NCI-H128 (cell line): ENCODE measurements around the gene HPN.

Experiments
- DNase-seq: peaks from one replicate; lab custom pipeline; 2025; ENCODE audit not compliant: unreplicated experiment; lab: John Stamatoyannopoulos, UW

Gene HPN

GRCh38 chr19:35060160-35060855, 18.8 kb downstream of the HPN start:
- DNase-seq = no peak

GRCh38 chr19:35061583-35062373, 20.3 kb downstream of the HPN start:
- DNase-seq = no peak

DNA sequence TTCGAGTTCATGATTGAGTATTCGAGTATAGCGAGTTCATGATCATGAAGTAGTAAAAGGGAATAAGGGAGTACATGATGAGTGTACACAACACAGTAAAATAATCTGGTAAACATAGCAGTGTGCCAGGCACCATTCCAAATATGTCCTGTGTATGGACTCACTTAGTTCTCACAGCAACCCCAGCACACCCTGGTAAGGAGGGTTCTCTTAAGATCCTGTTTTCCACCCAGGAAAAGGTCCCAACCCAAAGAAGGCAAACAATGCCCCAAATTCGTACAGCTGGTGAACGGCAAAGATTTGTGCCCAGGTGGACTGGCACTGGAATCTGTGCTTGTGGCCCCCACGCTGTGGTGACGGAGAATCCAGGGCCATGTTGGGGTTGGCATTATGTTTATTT, 21.4 kb downstream of the HPN start:
- DNase-seq = no peak

DNA sequence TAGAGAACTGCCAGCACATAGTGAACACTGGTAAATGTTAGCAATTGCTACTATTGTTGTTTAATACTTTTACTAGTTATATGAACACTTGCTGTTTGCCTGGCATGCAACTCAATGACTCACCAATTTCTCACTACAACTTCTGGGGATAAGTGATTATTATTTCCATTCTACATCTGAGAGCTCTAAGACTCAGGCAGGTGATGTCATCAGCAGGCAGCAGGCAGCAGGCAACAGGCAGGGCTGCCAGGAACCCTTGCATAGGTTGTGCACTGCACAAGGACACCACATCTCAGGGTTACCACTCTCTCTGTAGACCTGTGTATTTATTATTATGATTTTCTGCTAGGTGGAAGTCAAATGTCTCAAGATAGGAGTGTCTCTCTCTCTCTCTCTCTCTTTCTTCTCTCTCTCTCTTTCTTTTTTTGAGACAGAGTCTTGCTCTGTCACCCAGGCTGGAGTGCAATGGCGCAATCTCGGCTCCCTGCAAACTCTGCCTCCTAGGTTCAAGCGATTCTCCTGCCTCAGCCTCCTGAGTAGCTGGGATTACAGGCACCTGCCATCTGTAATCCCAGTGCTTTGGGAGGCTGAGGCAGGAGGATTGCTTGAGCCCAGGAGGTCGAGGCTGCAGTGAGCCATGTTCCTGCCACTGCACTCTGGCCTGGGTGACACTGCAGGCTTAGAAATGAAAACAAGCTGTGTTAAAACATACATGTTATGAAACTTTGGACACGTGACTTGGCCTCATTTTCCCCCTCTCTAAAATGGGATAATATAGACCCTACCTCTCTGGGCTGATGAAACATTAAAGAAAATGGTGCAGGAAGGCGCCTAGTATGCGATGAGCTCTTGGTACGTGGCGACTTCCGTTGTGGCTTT, 22.7 kb downstream of the HPN start:
- DNase-seq = no peak

GRCh38 chr19:35065574-35065973, 24.1 kb downstream of the HPN start:
- DNase-seq = no peak

- DNase-seq = no peak
Measured at GRCh38 chr19:35066121-35066520, 24.6 kb downstream of the HPN start.

- peak; percentile 10 for DNase-seq
Measured at GRCh38 chr19:35066691-35067563, 25.4 kb downstream of the HPN start.

GRCh38 chr19:35068941-35069634, 27.6 kb downstream of the HPN start:
- DNase-seq = no peak

GRCh38 chr19:35069696-35070095, 28.2 kb downstream of the HPN start:
- DNase-seq = no peak

DNA sequence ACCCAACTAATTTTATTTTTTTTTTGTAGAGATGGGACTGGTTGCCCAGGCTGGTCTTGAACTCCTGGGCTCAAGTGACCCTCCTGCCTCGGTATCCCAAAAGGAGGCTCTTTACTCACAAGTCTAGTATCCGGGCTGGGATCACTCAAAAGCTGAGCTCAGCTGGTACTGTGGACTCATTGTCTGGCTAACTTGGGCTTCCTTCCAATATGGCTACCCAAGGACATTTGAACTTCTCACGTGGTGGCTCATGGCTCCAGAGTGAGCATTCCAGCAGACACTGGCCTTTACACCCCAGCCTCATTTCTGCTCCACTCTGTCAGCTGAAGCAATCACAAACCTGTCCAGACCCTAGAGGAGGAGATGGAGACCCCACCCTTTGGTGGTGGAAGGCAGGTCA, 28.9 kb downstream of the HPN start:
- no peak for DNase-seq

DNA sequence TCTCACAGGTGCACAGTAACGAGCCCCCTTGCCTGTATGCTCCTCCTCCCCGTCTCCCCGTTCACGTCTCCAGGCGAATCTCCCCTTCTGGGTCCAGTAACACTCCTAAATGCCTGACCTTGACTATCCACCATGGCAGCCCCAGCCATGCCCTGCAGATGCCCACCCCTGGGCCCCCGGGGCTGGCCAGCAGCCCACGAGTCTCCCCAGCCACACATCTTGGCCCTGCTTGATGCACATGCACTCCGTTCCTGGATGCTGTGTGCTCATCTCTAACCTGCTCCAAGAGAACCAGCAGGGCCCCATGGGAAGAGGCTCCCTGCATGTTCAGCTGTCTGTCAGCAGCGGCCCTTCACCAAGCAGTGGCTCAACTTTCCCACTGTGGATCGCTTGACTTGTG, 32.0 kb downstream of the HPN start:
- DNase-seq = no peak

DNA sequence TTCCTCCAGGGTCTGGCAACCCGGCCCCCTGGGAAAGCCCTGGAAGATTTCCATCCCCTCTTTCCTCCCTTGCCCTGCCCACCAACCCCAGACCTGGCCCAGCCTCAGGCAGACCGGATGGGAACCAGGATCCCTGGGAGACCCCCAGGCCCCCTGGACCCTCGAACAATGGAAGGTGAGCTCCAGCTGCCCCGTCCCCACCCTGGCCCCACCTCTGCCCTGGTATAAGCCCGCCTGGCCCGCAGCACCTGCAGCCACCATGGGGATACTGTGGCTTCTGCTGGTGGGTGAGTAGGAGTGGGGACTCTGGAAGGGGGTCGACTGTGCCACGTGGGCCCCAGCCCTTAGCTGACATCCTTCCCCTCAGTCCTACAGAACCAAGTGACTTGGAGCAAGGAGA, 32.4 kb downstream of the HPN start:
- no peak for DNase-seq

DNA sequence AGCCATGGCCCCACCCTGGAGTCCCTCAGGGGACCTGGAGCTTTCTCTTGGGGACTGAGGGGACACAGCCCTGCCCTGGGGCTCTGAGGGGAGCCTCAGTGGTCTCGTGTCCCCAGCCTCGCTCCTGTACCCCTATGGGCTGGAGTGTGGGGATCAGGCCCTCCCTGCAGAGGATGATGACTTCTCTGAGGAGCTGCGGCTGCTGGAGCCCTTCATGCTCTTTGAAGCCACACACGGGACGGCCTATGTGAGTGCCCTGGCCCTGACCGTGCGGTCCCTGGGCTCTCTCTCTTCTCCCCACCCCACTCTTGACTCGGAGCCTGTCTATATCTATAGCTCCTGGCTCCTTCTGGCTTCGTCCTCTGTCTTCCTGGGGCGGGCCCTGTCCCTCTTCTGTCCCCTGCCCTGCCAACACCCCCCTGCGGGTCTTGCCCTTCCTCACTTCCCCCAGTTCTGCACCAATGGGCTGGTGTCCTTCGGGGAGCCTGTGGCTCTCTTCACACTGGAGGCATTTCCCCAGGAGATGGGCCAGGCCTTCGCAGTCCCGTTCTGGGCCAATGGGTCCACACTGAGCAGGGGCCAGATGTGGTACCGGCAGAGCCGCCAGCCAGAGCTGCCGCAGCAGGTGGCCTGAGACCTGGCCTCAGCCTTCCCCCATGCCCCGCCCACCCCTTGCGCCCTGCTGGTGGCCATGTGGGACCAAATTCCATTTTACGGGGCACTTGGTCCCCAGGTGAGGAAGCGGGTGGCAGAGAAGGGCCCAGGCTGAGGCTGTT, 33.1 kb downstream of the HPN start:
- no peak for DNase-seq

GRCh38 chr19:35075202-35076025, 33.9 kb downstream of the HPN start:
- no peak for DNase-seq

DNA sequence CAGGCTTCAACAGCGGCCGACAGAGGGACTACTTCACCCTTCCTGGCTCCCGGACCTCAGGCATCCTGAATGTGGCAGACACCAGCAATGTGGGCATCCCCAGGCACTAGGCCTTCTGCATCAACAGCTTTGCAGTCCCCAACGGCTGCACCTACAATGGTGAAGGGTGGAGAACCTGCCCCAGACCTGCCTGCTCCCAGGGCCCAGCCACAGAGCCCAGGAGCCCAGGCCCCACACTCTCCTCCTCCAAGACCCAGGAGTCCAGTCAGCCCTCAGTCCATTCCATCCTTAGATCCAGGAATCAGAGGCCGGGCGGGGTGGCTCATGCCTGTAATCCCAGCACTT, 34.5 kb downstream of the HPN start:
- no peak for DNase-seq

GRCh38 chr19:35076657-35077056, 35.1 kb downstream of the HPN start:
- DNase-seq = no peak

DNA sequence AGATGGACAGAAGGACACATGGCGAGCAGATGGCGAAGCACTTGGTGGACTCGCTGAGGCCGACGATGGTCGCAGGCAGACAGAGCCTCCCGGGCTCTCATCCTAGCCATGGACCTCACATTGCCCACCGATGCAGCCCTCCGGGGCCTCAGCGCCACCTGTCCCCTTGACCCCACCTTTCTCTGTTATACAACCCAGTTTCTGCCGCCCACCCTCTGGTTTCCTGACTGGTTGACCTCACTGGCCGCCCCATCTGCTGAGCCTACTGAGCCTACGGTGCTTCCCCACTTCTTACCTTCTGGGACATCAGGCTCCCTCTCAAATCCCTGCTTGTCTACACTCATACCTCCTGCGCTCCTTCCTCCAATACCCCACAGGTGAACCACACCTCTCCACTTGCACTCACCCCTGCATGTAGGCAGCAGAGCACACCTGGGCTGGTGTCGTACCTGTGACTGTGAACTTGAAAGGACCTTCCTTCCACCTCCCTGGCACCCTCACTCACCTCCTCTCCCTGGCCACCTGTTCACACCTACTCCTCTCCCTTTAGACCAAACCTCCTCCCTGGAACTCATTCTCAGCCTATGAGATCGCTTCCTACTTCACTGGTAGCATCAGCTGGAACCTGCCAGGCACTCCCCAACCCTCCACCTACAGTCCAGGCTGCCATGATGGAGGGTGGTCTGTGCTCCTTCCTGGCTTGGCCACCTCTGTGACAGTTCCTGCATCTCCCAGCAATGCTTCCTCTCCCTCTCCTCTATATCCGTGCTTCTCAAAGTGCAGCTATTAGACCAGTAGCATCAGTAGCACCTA, 36.1 kb downstream of the HPN start:
- no peak for DNase-seq

GRCh38 chr19:35079826-35080225, 38.3 kb downstream of the HPN start:
- no peak for DNase-seq
